K562 (cell line): Measurements from ENCODE around the gene BEST3. TPM values are rescaled to one million over a fixed set of nuclear protein-coding genes. Genes with fewer than 3 reads are reported as not detected.

Source experiments
- ARID1B ChIP-seq: fragments of 450-650 bp; IDR thresholded peaks from 2 replicates; pipeline ENCODE4 v1.6.1; 2016; ENCODE audit warnings: antibody characterized with exemption, mild to moderate bottlenecking, inconsistent platforms
- CTBP1 ChIP-seq: fragments of 450-650 bp; IDR thresholded peaks from 2 replicates; pipeline ENCODE4 v1.6.1; 2016; ENCODE audit warnings: borderline replicate concordance
- ESRRA ChIP-seq: fragments of 450-650 bp; IDR thresholded peaks from 2 replicates; pipeline ENCODE4 v1.6.1; 2014; ENCODE audit warnings: low read depth, mild to moderate bottlenecking, moderate library complexity, borderline replicate concordance
- HDAC1 ChIP-seq, 2 experiments: fragments of 450-650 bp; IDR thresholded peaks; 2 replicates each; pipeline ENCODE4 v1.6.1; 2016 to 2017; ENCODE audit warnings: inconsistent platforms in 1 of 2, mild to moderate bottlenecking in 1 of 2, moderate library complexity in 1 of 2
- ILF3 ChIP-seq: fragments of 450-650 bp; IDR thresholded peaks from 2 replicates; pipeline ENCODE4 v1.6.1; 2018; ENCODE audit warnings: antibody characterized with exemption, mild to moderate bottlenecking, moderate library complexity, borderline replicate concordance
- L3MBTL2 ChIP-seq: fragments of 450-650 bp; IDR thresholded peaks from 2 replicates; pipeline ENCODE4 v1.6.1; 2016; ENCODE audit warnings: mild to moderate bottlenecking, moderate library complexity
- MAFK ChIP-seq: IDR thresholded peaks from 2 replicates; pipeline ENCODE4 v1.6.1; 2011; ENCODE audit warnings: low read length, improper control_type of control experiment
- MAX ChIP-seq: sonication (generic); formaldehyde crosslinking; IDR thresholded peaks from 2 replicates; pipeline ENCODE4 v1.9.0; 2022; ENCODE audit warnings: mild to moderate bottlenecking, missing genetic modification reagents
- MNT ChIP-seq, 2 experiments: fragments of 450-650 bp; conservative IDR thresholded peaks; 2 replicates each; pipeline ENCODE4 v1.6.1; 2017; ENCODE audit warnings: mild to moderate bottlenecking in 2 of 2, moderate library complexity in 2 of 2
- MTA2 ChIP-seq: fragments of 450-650 bp; IDR thresholded peaks from 2 replicates; pipeline ENCODE4 v1.6.1; 2016; ENCODE audit warnings: low read depth
- NCOA1 ChIP-seq: fragments of 450-650 bp; IDR thresholded peaks from 2 replicates; pipeline ENCODE4 v1.6.1; 2016; ENCODE audit warnings: low read depth
- NKRF ChIP-seq: fragments of 450-650 bp; IDR thresholded peaks from 2 replicates; pipeline ENCODE4 v1.6.1; 2016; ENCODE audit warnings: borderline replicate concordance
- NR4A1 ChIP-seq, 2 experiments: fragments of 250-450 bp in 1 of 2; fragments of 450-650 bp in 1 of 2; sonication (Bioruptor Pico) in 1 of 2; IDR thresholded peaks; 2 replicates each; pipeline versions ENCODE4 v1.4.0 to v1.6.1; 2016 to 2020; ENCODE audit warnings: mild to moderate bottlenecking in 2 of 2, missing compliant biosample characterization in 1 of 2, missing genetic modification characterization in 1 of 2, moderate library complexity in 1 of 2
- POLR2A ChIP-seq: fragments of 450-650 bp; conservative IDR thresholded peaks from 2 replicates; pipeline ENCODE4 v1.6.1; 2016
- POLR2AphosphoS2 ChIP-seq: IDR thresholded peaks from 2 replicates; pipeline ENCODE4 v1.6.1; 2012; ENCODE audit warnings: low read length, improper control_type of control experiment
- POLR3G ChIP-seq: IDR thresholded peaks from 2 replicates; pipeline ENCODE4 v1.6.1; 2011; ENCODE audit not compliant: insufficient read length, insufficient replicate concordance; ENCODE audit errors: extremely low read depth
- RBM22 ChIP-seq: fragments of 200-400 bp; formaldehyde crosslinking; IDR thresholded peaks from 2 replicates; pipeline ENCODE4 v1.6.1; 2018; ENCODE audit warnings: low read length, low read depth; ENCODE audit not compliant: poor library complexity, severe bottlenecking
- SMARCC2 ChIP-seq: fragments of 450-650 bp; IDR thresholded peaks from 2 replicates; pipeline ENCODE4 v1.6.1; 2017; ENCODE audit warnings: antibody characterized with exemption, moderate library complexity, mild to moderate bottlenecking, low read depth
- SRSF3 ChIP-seq: fragments of 200-400 bp; formaldehyde crosslinking; IDR thresholded peaks from 2 replicates; pipeline ENCODE4 v1.6.1; 2016; ENCODE audit warnings: mild to moderate bottlenecking, low read length, moderate library complexity; ENCODE audit not compliant: insufficient read depth
- TAL1 ChIP-seq: fragments of 450-650 bp; IDR thresholded peaks from 2 replicates; pipeline ENCODE4 v1.6.1; 2016; ENCODE audit warnings: mild to moderate bottlenecking
- ZNF23 ChIP-seq: fragments of 250-450 bp; sonication (Bioruptor Pico); IDR thresholded peaks from 2 replicates; pipeline ENCODE4 v1.4.0; 2020; ENCODE audit warnings: mild to moderate bottlenecking
- ZNF639 ChIP-seq, 2 experiments: fragments of 200-800 bp in 1 of 2; sonication (Bioruptor generic) in 1 of 2; sonication (generic) in 1 of 2; formaldehyde crosslinking in 1 of 2; IDR thresholded peaks in 1 of 2; conservative IDR thresholded peaks in 1 of 2; 2 replicates each; pipeline versions ENCODE4 v1.5.0 to v1.6.1; 2016 to 2020; ENCODE audit warnings: missing compliant biosample characterization in 1 of 2, missing genetic modification characterization in 1 of 2, missing genetic modification reagents in 1 of 2
- ZNF766 ChIP-seq: fragments of 200-800 bp; sonication (Bioruptor generic); conservative IDR thresholded peaks from 2 replicates; pipeline ENCODE4 v1.6.1; 2016; ENCODE audit warnings: missing genetic modification characterization, missing compliant biosample characterization
- polyA plus RNA-seq, 8 experiments: library from polyadenylated mRNA; depleted of rRNA in 4 of 8; stranded (reverse) in 5 of 8; unstranded in 3 of 8; fragments of >200 nt; fragmentation: Nextera tagmentation in 2 of 8; fragmentation: Illumina TruSeq in 1 of 8; extraction: Ambion mirVana in 2 of 8; extraction: Trizol in 1 of 8; gene quantifications; 2 replicates each; pipeline versions ENCODE4 v1.2.1 to v1.2.3, GENCODE V29; 2011 to 2014; ENCODE audit warnings: inconsistent platforms in 1 of 8, missing spikeins in 1 of 8
- total RNA-seq, 7 experiments: library from RNA; depleted of rRNA in 6 of 7; stranded (reverse); fragments of >200 nt in 6 of 7; fragmentation: Illumina TruSeq in 2 of 7; extraction: Trizol in 2 of 7; gene quantifications; 2 replicates each; pipeline versions ENCODE4 v1.2.1 to v1.2.3, GENCODE V29; 2011 to 2021; ENCODE audit warnings: low replicate concordance in 1 of 7

The BEST3 gene
- total and polyA plus RNA-seq, 9 of the 15 experiments (the other 6 are each of a cell fraction or from before 2014, with no cell fraction given): 0.15 TPM; not detected in 8

- TF ChIP-seq ZNF23 (CRISPR knock-in tag) (no peak), CTBP1 (peak; percentile 53), MAFK (peak; percentile 93), NR4A1 (CRISPR knock-in tag; IDR thresholded peaks at IDR 0.05) (no peak), NR4A1 (tag; IDR thresholded peaks at IDR 0.05) (peak; percentile 84; the same call in 1 of the 2 replicates), MNT (conservative IDR thresholded peaks at IDR 0.05) (peak in 1 of 2 experiments; percentile 42; a peak in 1 of 4 replicates), ARID1B (peak; percentile 76), ZNF639 (CRISPR knock-in tag; conservative IDR thresholded peaks at IDR 0.05 in 1 of 2, IDR thresholded peaks at IDR 0.05 in 1 of 2) (0 out of 4 replicates have a peak, but pooled peaks of 1 of the 2 experiments have one; percentile 26), RBM22 (no peak), SMARCC2 (0 out of 2 replicates have a peak, but pooled peaks have one; percentile 60), POLR2AphosphoS2 (no peak), NCOA1 (no peak; the same call in 1 of the 2 replicates), ZNF766 (CRISPR knock-in tag) (0 out of 2 replicates have a peak, but pooled peaks have one; percentile 24), L3MBTL2 (peak; percentile 53; the same call in 1 of the 2 replicates), TAL1 (peak; percentile 25; the same call in 1 of the 2 replicates), POLR2A (no peak), ESRRA (peak; percentile 46), POLR3G (no peak), HDAC1 (IDR thresholded peaks at IDR 0.05) (peak in 1 of 2 experiments; percentile 41; a peak in 1 of 4 replicates), SRSF3 (no peak), NKRF (no peak), MAX (no peak), ILF3 (no peak), MTA2 (no peak)
Measured at GRCh38 chr12:69657376-69658137, 41.5 kb downstream of the BEST3 start (continued).
